Activated CD8-positive, alpha-beta memory T cell treated with anti-CD3 and anti-CD28 coated beads, Interleukin-2, amount 50 U/mL, for 24 hours (primary cell): ENCODE measurements around the gene TAP2.

Experiments used
- DNase-seq: peaks from one replicate; pipeline ENCODE4 v3.0.0-alpha.2; 2020; ENCODE audit errors: extremely low read depth

The TAP2 gene

DNA sequence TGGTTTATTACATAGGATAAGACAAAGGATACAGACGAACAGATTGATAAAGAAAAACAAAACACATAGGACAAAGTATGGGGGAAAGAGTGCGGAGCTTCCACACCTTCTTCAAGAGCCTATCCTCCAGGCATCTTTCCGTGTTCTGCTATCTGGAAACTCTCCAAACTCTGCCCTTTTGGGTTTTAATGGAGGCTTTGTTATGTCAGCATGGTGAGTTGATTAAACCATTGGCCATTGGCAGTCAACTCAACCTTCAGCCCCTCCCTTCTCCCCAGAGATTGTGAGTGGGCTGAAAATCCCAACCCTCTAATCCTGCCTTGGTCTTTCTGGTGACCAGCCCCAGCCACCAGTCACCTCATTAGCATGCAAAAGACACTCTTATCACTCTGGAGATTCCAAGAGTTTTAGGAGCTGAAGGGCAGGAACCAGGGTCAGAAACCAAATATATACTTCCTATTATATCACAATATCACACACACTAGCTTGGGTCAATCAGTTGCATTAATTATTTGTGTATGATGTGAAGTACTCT is 45.6 kb downstream of the TAP2 start:
- DNase-seq: no peak

DNA sequence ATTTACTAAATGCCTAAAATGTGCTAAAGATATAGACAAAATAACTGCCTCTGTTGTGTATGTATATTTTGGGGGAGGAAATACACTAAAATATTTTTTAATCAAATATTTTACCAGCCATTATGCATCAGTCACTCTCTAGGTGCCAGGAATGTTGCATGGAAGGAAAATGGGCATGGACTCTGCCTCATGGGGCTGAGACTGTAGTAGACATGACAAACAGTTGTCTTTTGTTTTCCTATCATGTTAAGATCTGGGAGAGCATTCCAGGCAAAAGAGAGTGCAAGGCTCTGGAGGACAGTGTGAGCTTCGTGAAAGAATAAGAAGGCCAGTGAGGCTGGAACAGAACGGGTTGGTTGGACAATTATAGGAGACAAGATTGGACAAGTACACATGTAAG is 48.2 kb downstream of the TAP2 start:
- DNase-seq: no peak
